ENCODE measurements around the gene FMNL2.

The FMNL2 gene

GRCh38 chr2:152432765-152433164 lies 97.8 kb downstream of the FMNL2 start:
- no peak overlapping the region for H3K4me3 ChIP-seq (ENCODE audit: low read length in 2 of 2)
- no peaks in the 10 kb centered on the region for H3K36me3 ChIP-seq (ENCODE audit: control insufficient read depth in 2 of 2, insufficient read depth in 2 of 2, low read length in 2 of 2)
- no peak overlapping the region for H3K27ac ChIP-seq (ENCODE audit: low read depth in 2 of 2, low read length in 2 of 2)
- H3K9me3 ChIP-seq (ENCODE audit: control insufficient read depth in 2 of 2, low read length in 2 of 2), result no peaks in the 10 kb centered on the region
- H3K4me1 ChIP-seq (ENCODE audit: control insufficient read depth in 2 of 2, insufficient read depth in 2 of 2, low read length in 2 of 2), result peaks cover 2 to 6% of the 10 kb centered on the region in 2 donors
- no peaks in the 10 kb centered on the region for H3K27me3 ChIP-seq (ENCODE audit: control insufficient read depth in 2 of 2, insufficient read depth in 2 of 2, low read length in 2 of 2)
- no peak overlapping the region for H3K9ac ChIP-seq (ENCODE audit: low read depth in 1 of 2, low read length in 2 of 2)

DNA sequence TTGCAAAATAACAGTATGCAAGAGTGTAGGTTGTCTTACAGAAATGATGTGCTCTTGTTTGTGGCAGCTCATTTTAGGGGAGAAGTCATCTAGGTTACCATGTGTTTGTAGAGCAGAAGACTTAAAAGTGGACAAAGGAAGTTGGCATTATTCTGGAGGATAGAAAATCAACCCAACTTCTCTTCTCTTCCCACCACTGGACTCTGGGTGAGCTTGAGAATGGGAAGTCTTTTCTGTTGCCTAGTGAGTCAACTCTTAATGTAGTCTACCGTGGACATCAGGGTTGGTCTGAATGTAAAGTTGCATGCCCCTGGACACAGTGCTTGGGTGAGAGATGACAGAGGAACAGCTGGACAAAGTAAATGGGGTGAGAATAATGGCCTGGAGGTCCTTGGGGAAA lies 98.3 kb downstream of the FMNL2 start:
- Histone ChIP-seq H3K27me3 (ENCODE audit: control insufficient read depth in 2 of 2, insufficient read depth in 2 of 2, low read length in 2 of 2) (no peaks in the 10 kb centered on the region), H3K36me3 (ENCODE audit: control insufficient read depth in 2 of 2, insufficient read depth in 2 of 2, low read length in 2 of 2) (no peaks in the 10 kb centered on the region), H3K4me3 (ENCODE audit: low read length in 2 of 2) (no peak overlapping the region), H3K4me1 (ENCODE audit: control insufficient read depth in 2 of 2, insufficient read depth in 2 of 2, low read length in 2 of 2) (peaks cover 2 to 4% of the 10 kb centered on the region in 2 donors), H3K27ac (ENCODE audit: low read depth in 2 of 2, low read length in 2 of 2) (no peak overlapping the region), H3K9ac (ENCODE audit: low read depth in 1 of 2, low read length in 2 of 2) (no peak overlapping the region), H3K9me3 (ENCODE audit: control insufficient read depth in 2 of 2, low read length in 2 of 2) (no peaks in the 10 kb centered on the region)

DNA sequence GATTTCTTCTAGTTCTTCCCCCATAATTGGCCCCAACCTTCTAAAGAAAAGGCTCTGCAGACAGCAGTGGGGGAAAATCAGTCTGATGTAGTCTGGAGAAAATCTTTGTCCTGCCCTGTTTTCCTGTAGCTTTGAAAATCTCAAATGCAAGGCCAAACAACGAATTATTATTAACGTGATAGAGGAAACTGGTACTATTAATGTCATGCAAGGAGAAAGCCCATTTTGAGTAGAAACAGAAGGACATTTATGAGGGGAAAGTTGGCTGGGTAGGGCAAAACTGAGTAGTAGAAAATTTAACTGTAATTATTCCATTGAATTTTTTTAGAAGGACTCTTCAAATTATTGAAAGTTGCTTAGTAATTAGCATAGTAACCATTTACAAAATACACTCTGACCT lies 98.8 kb downstream of the FMNL2 start:
- no peak overlapping the region for H3K4me3 ChIP-seq (ENCODE audit: low read length in 2 of 2)
- no peaks in the 10 kb centered on the region for H3K27me3 ChIP-seq (ENCODE audit: control insufficient read depth in 2 of 2, insufficient read depth in 2 of 2, low read length in 2 of 2)
- no peaks in the 10 kb centered on the region for H3K9me3 ChIP-seq (ENCODE audit: control insufficient read depth in 2 of 2, low read length in 2 of 2)
- no peak overlapping the region for H3K9ac ChIP-seq (ENCODE audit: low read depth in 1 of 2, low read length in 2 of 2)
- no peak overlapping the region for H3K27ac ChIP-seq (ENCODE audit: low read depth in 2 of 2, low read length in 2 of 2)
- peaks cover 2 to 4% of the 10 kb centered on the region in 2 donors for H3K4me1 ChIP-seq (ENCODE audit: control insufficient read depth in 2 of 2, insufficient read depth in 2 of 2, low read length in 2 of 2)
- no peaks in the 10 kb centered on the region for H3K36me3 ChIP-seq (ENCODE audit: control insufficient read depth in 2 of 2, insufficient read depth in 2 of 2, low read length in 2 of 2)

DNA sequence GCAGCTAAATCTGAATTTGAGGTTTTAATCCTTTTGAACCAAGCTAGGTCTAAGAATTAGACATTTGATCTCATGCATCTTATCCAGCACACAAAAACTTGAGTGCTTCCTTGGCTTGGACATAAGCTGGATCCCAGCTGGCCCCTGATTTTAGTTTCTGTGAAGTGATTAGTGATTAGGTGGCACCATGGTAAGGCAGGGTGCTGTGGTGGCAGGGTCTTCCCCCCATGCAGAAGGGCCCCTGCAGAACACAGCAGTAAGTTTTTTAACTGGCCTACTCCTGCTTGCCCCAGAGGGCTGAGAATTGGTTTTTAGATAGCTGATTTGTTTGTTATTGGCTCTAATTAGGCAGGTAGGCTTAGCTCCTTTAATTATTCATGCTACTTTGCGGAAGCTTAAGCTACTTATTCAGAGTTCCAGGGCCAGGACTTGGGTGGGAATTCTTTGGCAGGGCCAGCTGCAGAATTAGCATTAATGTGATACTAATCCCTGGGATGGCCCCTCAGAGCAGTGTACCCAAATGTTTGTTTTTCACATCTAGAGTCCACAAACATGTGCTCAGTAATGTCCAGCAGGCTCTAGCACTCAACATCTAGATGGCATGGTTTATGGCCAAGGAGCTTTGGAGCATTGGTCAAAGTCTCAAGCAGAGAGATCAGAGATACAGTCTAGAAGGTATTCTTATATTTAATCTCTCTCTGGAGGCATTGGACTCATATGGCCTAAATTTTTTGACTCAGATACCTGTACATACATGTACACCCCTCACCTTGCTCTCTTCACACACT lies 99.6 kb downstream of the FMNL2 start:
- Histone ChIP-seq H3K36me3 (ENCODE audit: control insufficient read depth in 2 of 2, insufficient read depth in 2 of 2, low read length in 2 of 2) (no peaks in the 10 kb centered on the region), H3K9me3 (ENCODE audit: control insufficient read depth in 2 of 2, low read length in 2 of 2) (no peaks in the 10 kb centered on the region), H3K27me3 (ENCODE audit: control insufficient read depth in 2 of 2, insufficient read depth in 2 of 2, low read length in 2 of 2) (no peaks in the 10 kb centered on the region), H3K27ac (ENCODE audit: low read depth in 2 of 2, low read length in 2 of 2) (no peak overlapping the region), H3K9ac (ENCODE audit: low read depth in 1 of 2, low read length in 2 of 2) (no peak overlapping the region), H3K4me1 (ENCODE audit: control insufficient read depth in 2 of 2, insufficient read depth in 2 of 2, low read length in 2 of 2) (peaks cover 2 to 4% of the 10 kb centered on the region in 2 donors), H3K4me3 (ENCODE audit: low read length in 2 of 2) (no peak overlapping the region)

DNA sequence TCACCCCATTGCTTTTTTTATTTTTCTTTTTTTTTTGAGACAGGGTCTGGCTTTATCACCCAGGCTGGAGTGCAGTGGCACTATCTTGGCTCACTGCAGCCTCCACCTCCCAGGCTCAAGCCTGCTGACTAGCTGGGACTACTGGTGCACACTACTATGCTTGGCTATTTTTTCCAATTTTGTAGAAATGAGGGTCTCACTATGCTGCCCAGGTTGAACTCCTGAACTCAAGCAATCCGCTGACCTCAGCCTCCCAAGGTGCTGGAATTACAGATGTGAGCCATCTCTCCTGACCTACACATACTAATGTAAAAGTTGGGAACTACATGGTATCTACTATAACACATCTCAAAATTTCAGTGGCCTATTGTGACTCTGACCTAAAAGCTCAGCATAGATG lies 101.2 kb downstream of the FMNL2 start:
- no peak overlapping the region for H3K9ac ChIP-seq (ENCODE audit: low read depth in 1 of 2, low read length in 2 of 2)
- H3K27ac ChIP-seq (ENCODE audit: low read depth in 2 of 2, low read length in 2 of 2), result no peak overlapping the region
- H3K27me3 ChIP-seq (ENCODE audit: control insufficient read depth in 2 of 2, insufficient read depth in 2 of 2, low read length in 2 of 2), result no peaks in the 10 kb centered on the region
- H3K9me3 ChIP-seq (ENCODE audit: control insufficient read depth in 2 of 2, low read length in 2 of 2), result no peaks in the 10 kb centered on the region
- H3K36me3 ChIP-seq (ENCODE audit: control insufficient read depth in 2 of 2, insufficient read depth in 2 of 2, low read length in 2 of 2), result no peaks in the 10 kb centered on the region
- H3K4me3 ChIP-seq (ENCODE audit: low read length in 2 of 2), result no peak overlapping the region
- H3K4me1 ChIP-seq (ENCODE audit: control insufficient read depth in 2 of 2, insufficient read depth in 2 of 2, low read length in 2 of 2), result peaks cover 2 to 4% of the 10 kb centered on the region in 2 donors

DNA sequence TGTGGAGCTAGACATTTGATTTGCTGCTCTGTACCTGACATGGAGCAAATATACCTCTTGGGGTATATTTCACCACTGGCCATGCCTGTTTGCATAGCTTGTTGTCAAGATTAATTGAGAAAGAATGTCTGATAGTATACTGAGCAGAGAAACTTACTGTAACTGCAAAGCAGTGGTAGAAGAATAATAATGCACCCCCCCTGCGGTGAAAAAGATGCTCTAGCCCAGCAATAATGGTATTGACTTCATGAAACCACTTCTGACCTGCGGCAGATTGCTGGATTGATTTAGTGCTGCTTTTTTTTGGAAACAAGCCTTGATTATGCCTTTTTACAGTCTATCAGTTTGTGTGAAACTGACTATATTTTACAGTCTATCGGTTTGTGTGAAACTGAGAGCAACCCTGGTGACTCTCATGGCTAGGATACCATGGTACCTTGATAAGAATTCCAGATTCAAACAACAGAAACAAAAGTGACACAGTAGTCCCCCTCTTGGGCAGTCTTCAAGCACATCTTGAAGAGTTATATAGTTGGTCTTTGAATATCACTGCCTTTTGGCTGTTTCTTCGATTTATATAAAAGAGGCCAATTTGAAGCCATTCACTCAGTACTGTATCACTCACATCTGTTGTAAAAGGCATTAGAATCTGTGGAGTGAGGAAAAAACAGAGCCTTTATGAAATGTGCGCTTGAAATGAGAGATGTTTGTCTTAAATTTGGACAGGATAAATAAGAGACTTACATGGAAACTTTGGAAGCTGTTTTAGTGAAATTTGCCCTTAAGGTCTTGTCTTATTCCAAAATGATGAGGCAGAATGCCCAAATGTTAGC lies 102.5 kb downstream of the FMNL2 start:
- H3K9ac ChIP-seq (ENCODE audit: low read depth in 1 of 2, low read length in 2 of 2), result no peak overlapping the region

GRCh38 chr2:152440049-152440448 lies 105.1 kb downstream of the FMNL2 start:
- Histone ChIP-seq H3K9me3 (ENCODE audit: control insufficient read depth in 2 of 2, low read length in 2 of 2) (no peaks in the 10 kb centered on the region), H3K36me3 (ENCODE audit: control insufficient read depth in 2 of 2, insufficient read depth in 2 of 2, low read length in 2 of 2) (no peaks in the 10 kb centered on the region), H3K27me3 (ENCODE audit: control insufficient read depth in 2 of 2, insufficient read depth in 2 of 2, low read length in 2 of 2) (no peaks in the 10 kb centered on the region), H3K9ac (ENCODE audit: low read depth in 1 of 2, low read length in 2 of 2) (no peak overlapping the region), H3K4me1 (ENCODE audit: control insufficient read depth in 2 of 2, insufficient read depth in 2 of 2, low read length in 2 of 2) (peaks cover 0 to 2% of the 10 kb centered on the region in 2 donors), H3K4me3 (ENCODE audit: low read length in 2 of 2) (no peak overlapping the region), H3K27ac (ENCODE audit: low read depth in 2 of 2, low read length in 2 of 2) (no peak overlapping the region)

More for the DNA sequence above, 102.5 kb downstream of the FMNL2 start:
- H3K4me1 ChIP-seq (ENCODE audit: control insufficient read depth in 2 of 2, insufficient read depth in 2 of 2, low read length in 2 of 2), result peaks cover under 1 to 2% of the 10 kb centered on the region in 2 donors
- no peaks in the 10 kb centered on the region for H3K27me3 ChIP-seq (ENCODE audit: control insufficient read depth in 2 of 2, insufficient read depth in 2 of 2, low read length in 2 of 2)
- no peaks in the 10 kb centered on the region for H3K36me3 ChIP-seq (ENCODE audit: control insufficient read depth in 2 of 2, insufficient read depth in 2 of 2, low read length in 2 of 2)
- H3K27ac ChIP-seq (ENCODE audit: low read depth in 2 of 2, low read length in 2 of 2), result no peak overlapping the region
- H3K4me3 ChIP-seq (ENCODE audit: low read length in 2 of 2), result no peak overlapping the region
- H3K9me3 ChIP-seq (ENCODE audit: control insufficient read depth in 2 of 2, low read length in 2 of 2), result no peaks in the 10 kb centered on the region

DNA sequence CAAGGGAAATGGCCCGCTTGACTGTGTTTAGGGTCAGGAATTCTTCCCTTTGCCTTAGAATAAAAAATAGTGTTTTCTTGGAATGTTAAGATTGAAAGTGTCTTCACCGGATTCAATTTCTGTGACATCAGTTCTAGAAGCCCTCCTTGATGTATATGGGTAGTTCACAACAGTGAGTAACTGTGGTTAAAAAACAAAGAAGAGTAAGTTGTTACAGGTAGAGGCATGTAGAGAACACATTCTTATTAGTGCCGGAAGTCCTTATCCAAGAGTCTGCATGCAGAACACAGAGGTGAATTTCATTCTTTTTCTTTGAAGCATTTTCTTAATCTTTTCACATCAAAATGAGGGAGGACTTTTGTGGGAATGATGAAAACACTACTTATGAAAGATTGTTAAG lies 105.5 kb downstream of the FMNL2 start:
- Histone ChIP-seq H3K27me3 (ENCODE audit: control insufficient read depth in 2 of 2, insufficient read depth in 2 of 2, low read length in 2 of 2) (no peaks in the 10 kb centered on the region), H3K27ac (ENCODE audit: low read depth in 2 of 2, low read length in 2 of 2) (no peak overlapping the region), H3K9me3 (ENCODE audit: control insufficient read depth in 2 of 2, low read length in 2 of 2) (no peaks in the 10 kb centered on the region), H3K9ac (ENCODE audit: low read depth in 1 of 2, low read length in 2 of 2) (no peak overlapping the region), H3K4me1 (ENCODE audit: control insufficient read depth in 2 of 2, insufficient read depth in 2 of 2, low read length in 2 of 2) (peaks cover 0 to 2% of the 10 kb centered on the region in 2 donors), H3K4me3 (ENCODE audit: low read length in 2 of 2) (no peak overlapping the region), H3K36me3 (ENCODE audit: control insufficient read depth in 2 of 2, insufficient read depth in 2 of 2, low read length in 2 of 2) (no peaks in the 10 kb centered on the region)

- H3K36me3 ChIP-seq (ENCODE audit: control insufficient read depth in 2 of 2, insufficient read depth in 2 of 2, low read length in 2 of 2), result no peaks in the 10 kb centered on the region
- no peaks in the 10 kb centered on the region for H3K27me3 ChIP-seq (ENCODE audit: control insufficient read depth in 2 of 2, insufficient read depth in 2 of 2, low read length in 2 of 2)
- H3K9ac ChIP-seq (ENCODE audit: low read depth in 1 of 2, low read length in 2 of 2), result no peak overlapping the region
- no peaks in the 10 kb centered on the region for H3K9me3 ChIP-seq (ENCODE audit: control insufficient read depth in 2 of 2, low read length in 2 of 2)
- no peak overlapping the region for H3K4me3 ChIP-seq (ENCODE audit: low read length in 2 of 2)
- H3K4me1 ChIP-seq (ENCODE audit: control insufficient read depth in 2 of 2, insufficient read depth in 2 of 2, low read length in 2 of 2), result no peaks in the 10 kb centered on the region
- H3K27ac ChIP-seq (ENCODE audit: low read depth in 2 of 2, low read length in 2 of 2), result no peak overlapping the region
Measured at GRCh38 chr2:152441961-152442360, 107.0 kb downstream of the FMNL2 start.

DNA sequence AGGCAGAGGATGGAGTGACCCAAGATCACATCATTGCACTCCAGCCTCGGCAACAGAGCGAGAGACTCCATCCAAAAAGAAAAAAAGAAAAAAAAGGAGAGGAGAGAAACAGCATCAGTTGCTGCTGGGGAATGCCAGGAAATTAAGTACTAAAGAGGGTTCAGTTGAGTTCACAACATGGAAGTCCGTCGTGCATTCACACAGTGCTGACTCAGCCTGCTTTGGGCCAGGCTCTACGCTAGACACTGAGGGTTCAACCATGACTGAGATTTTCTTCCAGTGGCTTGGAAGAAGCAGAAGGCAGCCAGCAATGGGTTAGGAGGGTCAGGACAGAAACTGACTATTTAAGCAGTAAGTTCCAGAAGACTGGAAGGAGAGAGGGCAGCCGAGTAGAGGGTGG lies 108.8 kb downstream of the FMNL2 start:
- Histone ChIP-seq H3K4me3 (ENCODE audit: low read length in 2 of 2) (no peak overlapping the region), H3K27me3 (ENCODE audit: control insufficient read depth in 2 of 2, insufficient read depth in 2 of 2, low read length in 2 of 2) (no peaks in the 10 kb centered on the region), H3K27ac (ENCODE audit: low read depth in 2 of 2, low read length in 2 of 2) (no peak overlapping the region), H3K36me3 (ENCODE audit: control insufficient read depth in 2 of 2, insufficient read depth in 2 of 2, low read length in 2 of 2) (no peaks in the 10 kb centered on the region), H3K9ac (ENCODE audit: low read depth in 1 of 2, low read length in 2 of 2) (no peak overlapping the region), H3K9me3 (ENCODE audit: control insufficient read depth in 2 of 2, low read length in 2 of 2) (no peaks in the 10 kb centered on the region), H3K4me1 (ENCODE audit: control insufficient read depth in 2 of 2, insufficient read depth in 2 of 2, low read length in 2 of 2) (no peaks in the 10 kb centered on the region)
